Activated CD4-positive, alpha-beta T cell treated with anti-CD3 and anti-CD28 coated beads for 24 hours (primary cell): ENCODE data around the gene MCUB.
"Not testable (repeated sequence)": the region's sequence is repeated elsewhere in the genome, so short reads cannot be mapped to it uniquely, and the experiment has no call there.

Experiments
- DNase-seq, 2 donors: peaks; one replicate each; pipeline ENCODE4 v3.0.0-alpha.2; 2020; ENCODE audit warnings: low read depth in 2 of 2

Gene MCUB

GRCh38 chr4:109678925-109679324 lies 118.9 kb downstream of the MCUB start:
- not testable (repeated sequence) for DNase-seq

DNA sequence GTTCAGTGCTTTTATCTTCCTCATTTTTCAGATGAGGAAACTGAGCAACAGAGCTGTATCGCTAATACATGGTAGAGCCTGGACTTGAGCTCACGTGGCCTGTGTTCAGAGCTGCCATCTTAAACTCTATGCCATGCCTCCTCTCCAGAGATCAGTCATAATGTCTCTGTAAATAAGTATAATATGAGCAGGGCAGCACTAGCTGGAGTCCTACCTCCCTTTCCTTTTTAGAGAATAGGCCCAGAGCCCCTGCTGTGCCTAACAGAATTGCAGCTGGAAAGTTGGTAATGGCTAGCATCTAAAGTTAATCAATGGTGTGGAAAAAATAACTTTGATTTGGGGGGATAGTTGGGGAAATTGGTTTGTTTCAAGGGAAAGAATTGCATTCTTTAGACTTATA lies 122.8 kb downstream of the MCUB start:
- DNase-seq: no peak

GRCh38 chr4:109683621-109684253 lies 123.7 kb downstream of the MCUB start:
- no peak for DNase-seq

DNA sequence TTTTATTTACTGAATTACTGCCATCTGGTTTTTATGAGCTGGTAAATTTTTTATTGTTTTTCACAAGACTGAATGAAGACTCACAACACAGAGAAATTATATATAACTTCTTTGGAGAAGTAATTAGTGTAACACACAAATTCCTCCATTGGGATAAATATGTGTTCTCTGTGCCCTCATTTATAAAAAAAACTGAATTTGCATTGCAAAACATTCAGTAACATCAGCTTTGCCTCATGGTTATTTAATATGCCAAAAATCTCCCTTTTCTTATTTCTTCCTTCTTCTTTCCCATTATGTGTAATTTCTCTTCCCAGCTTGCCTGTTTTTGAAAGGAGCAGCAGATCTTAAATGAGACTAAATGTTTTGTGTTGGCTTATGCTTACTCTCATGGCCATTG lies 124.7 kb downstream of the MCUB start:
- DNase-seq: no peak

DNA sequence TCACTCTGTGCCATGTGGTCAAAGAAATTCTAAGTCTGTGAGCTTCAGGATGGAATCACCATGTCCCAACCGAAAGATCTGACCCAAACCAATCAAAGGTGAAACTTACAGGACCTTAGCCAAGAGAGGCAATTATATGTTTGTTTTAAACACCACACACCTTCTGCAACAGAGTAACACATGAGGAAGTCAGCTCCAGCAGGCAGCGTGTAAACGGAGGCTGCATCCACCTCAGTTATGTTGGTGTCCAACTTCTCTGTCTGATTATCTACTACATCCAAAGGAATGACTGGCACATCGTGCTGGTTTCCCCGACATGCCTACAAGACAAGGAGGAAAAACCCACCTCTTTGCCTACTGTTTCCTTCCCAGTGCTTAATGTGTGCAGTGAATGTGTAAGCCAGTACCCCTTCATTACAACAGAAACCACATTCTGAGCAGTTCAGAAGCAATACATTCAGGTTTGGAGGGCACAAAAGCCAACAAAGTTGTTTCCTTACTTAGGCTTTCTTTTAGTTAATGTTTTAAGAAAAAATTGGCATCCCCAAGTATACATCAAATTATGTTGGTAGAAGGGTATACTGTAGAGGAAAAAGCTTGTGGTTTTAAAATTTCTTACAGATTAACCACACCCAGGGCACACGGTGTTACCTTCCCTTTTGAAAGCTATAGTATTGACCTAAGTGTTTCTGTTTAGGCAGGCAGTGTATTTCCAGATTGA lies 130.8 kb downstream of the MCUB start:
- no peak for DNase-seq

GRCh38 chr4:109691411-109691920 lies 131.4 kb downstream of the MCUB start:
- DNase-seq: no peak

- DNase-seq: no peak
Measured at GRCh38 chr4:109698656-109699055, 138.6 kb downstream of the MCUB start.

DNA sequence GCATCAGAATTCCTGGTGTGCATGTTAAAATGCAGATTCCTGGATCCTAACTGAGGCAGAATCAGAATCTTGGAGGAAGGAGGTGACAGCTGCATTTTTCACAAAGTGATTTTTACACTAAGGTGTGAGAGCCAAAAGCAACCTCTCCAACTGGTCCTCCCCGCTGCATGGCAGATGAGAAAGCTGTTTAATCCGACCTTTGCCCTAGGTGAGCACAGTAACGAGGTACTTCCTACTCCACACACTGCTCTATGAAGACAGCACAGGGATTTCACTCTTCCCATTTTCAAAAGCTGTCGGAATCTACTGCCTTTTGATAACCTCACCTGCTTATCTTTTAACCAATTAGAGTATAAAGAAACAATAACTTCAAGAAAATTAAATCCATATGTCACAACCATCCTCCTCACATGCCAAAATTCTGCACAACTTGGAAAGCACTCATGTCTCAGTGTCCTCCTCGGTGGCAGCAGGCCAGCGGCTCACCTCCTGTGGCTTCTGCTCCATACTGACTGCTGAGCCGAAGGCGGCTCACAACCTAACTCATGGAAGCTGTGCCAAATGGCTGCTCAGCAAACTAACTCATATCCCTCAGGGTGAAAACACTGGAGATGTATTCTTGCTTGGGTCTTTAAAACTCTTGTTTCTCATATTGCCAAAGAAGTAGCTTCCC lies 139.6 kb downstream of the MCUB start:
- DNase-seq: no peak

GRCh38 chr4:109701566-109702410 lies 141.7 kb downstream of the MCUB start:
- DNase-seq: no peak

DNA sequence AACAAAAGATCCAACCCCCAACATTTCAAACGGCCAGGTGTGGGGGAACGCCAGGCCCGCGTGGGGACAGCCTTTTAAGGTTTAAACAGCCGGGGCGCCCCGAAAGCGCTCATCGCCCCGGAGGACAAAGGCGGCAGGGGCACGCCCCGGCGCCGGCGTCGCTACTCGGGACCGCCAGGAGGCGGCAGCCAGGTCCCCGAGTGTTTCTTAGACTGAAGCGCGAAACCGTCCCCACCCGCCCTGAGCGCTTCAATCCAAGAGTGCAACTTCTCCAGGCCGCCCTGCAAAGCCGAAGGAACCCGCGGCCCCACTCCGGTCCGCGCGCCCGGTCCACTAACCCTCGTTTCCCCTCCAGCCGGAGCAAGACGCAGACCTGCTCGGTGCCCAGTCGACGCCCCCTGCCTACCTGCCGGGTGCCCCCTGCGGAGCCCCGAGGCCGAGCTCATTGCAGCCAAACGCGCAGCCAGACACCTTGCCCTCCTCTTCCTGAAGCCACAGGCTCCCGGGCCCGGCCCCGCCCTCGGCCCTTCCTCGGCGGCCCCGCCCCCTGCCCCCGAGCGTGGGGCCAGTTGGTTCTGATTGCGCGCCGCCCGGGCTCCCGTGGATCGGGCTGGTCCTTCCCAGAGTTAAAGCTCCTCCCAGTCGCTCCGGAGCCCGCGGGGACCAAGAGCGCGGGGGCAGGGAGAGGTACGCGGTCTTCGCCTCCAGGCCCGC lies 143.1 kb downstream of the MCUB start, which contains the start of gene CASP6:
Gene CASP6 (minus strand): TSS at position 496 of the 714 bp plus-strand sequence. CDS start 50 bp downstream, at position 446.
- peak; percentile 45 to 54 for DNase-seq

GRCh38 chr4:109703664-109704361 lies 143.8 kb downstream of the MCUB start:
- no peak for DNase-seq

- DNase-seq: no peak
Measured at GRCh38 chr4:109708435-109708834, 148.4 kb downstream of the MCUB start.

DNA sequence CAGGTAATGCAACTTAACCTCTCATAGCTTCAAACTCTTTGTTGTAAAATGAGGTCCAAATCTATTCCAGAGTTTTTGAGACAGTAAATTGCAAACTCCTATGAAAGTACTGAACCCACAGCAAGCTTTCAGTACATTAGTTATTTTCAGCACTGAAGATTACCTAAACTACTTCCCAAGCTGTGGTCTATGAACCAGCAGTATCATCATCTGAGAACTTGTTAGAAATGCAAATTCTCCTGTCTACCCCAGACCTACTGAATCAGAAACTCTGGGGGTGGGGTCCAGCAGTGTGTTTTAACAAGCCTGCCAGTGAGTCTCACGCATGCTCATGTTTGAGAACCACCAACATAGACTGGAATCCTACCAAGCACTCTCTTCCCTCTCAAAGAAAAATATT lies 148.9 kb downstream of the MCUB start:
- DNase-seq: no peak

GRCh38 chr4:109713500-109713899 lies 153.5 kb downstream of the MCUB start:
- DNase-seq: no peak

DNA sequence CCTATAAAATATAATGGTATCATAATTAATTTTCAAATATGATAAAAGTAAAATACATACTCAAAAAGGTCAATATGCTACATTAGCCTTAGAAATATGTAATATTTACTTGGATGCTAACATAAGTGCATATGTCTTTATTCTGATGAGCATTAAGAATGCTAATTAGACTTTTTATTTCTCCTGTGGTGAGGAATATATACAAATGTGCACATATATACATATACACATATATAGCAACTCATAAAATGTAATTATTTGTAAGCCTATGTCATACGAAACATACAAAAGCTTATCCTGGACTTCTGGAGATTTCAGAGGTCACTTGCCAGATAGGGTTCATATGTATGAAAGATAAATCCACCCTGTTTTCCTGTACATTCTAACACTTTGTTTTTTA lies 158.7 kb downstream of the MCUB start:
- no peak for DNase-seq

GRCh38 chr4:109719604-109720003 lies 159.6 kb downstream of the MCUB start:
- no peak for DNase-seq

- no peak for DNase-seq
Measured at GRCh38 chr4:109721033-109721432, 161.0 kb downstream of the MCUB start.

- DNase-seq: no peak
Measured at GRCh38 chr4:109722357-109722756, 162.3 kb downstream of the MCUB start.

- no peak for DNase-seq
Measured at GRCh38 chr4:109723110-109723509, 163.1 kb downstream of the MCUB start.

- no peak for DNase-seq
Measured at GRCh38 chr4:109728385-109728784, 168.3 kb downstream of the MCUB start.
